HCT116 (cell line): ENCODE measurements around the gene MAGI3. TPM values are rescaled to one million over a fixed set of nuclear protein-coding genes. Genes with fewer than 3 reads are reported as not detected.

Experiments
- ATAC-seq: fragments of 200-7000 bp; cut with Tn5 transposase; 2 replicates; pipeline ENCODE4 v1.9.1; 2020; ENCODE audit warnings: mild to moderate bottlenecking, moderate library complexity
- BruUV-seq: library from RNA; stranded (reverse); fragments of 400-500 nt; replicated peaks from 2 replicates; lab custom pipeline; 2021; lab: Mats Ljungman, UMichigan
- CTCF ChIA-PET: fragments of 300-600 bp; sonication (Branson Sonifier 250); formaldehyde crosslinking; loops from one replicate; lab custom pipeline; 2021; ENCODE audit warnings: antibody characterized with exemption; lab: Charles Lee
- POLR2A ChIA-PET: fragments of 300-600, 350-600 bp; sonication (Branson Sonifier 250); formaldehyde crosslinking; loops from one replicate; lab custom pipeline; 2021; ENCODE audit warnings: antibody characterized with exemption; lab: Charles Lee
- RAD21 ChIA-PET, 2 experiments: fragments of 300-600 bp; sonication (Branson Sonifier 250); formaldehyde crosslinking; loops; one replicate each; lab custom pipeline; 2023; ENCODE audit warnings: low total read pairs in 2 of 2; ENCODE audit not compliant: uncharacterized antibody in 2 of 2, unreplicated experiment in 2 of 2, low non-redundant PET in 1 of 2; lab: Charles Lee
- DNase-seq: peaks from one replicate; pipeline ENCODE4 v3.0.0-alpha.2; 2010; ENCODE audit warnings: low read depth, low spot score
- H2AFZ ChIP-seq: fragments of 200-600 bp; shearing (Covaris generic), sonication (generic); 2 replicates; pipeline ENCODE4 v1.6.1; 2017; ENCODE audit warnings: low read depth, mixed run types, mixed read lengths, antibody characterized with exemption, low read length; ENCODE audit not compliant: poor library complexity, severe bottlenecking
- H3K27ac ChIP-seq: 2 replicates; pipeline ENCODE4 v1.5.1; 2012; ENCODE audit warnings: low read depth, low read length
- H3K27me3 ChIP-seq: fragments of 200-600 bp; sonication (generic); 2 replicates; pipeline ENCODE4 v1.6.1; 2016; ENCODE audit warnings: mixed run types, low read length, mixed read lengths; ENCODE audit not compliant: insufficient read depth
- H3K36me3 ChIP-seq, 2 experiments: fragments of 200-500 bp in 1 of 2; fragments of 200-600 bp in 1 of 2; sonication (Bioruptor generic) in 1 of 2; sonication (generic) in 1 of 2; 2 replicates each; pipeline versions ENCODE4 v1.5.1 to v1.6.1; 2014 to 2016; ENCODE audit warnings: low read length in 2 of 2, inconsistent platforms in 1 of 2, mixed read lengths in 1 of 2, mixed run types in 1 of 2; ENCODE audit not compliant: insufficient read depth in 2 of 2, control insufficient read depth in 1 of 2
- H3K4me1 ChIP-seq, 2 experiments: fragments of 200-600 bp in 1 of 2; sonication (generic) in 1 of 2; 2 replicates each; pipeline versions ENCODE4 v1.5.1 to v1.6.1; 2012 to 2017; ENCODE audit warnings: low read length in 2 of 2, inconsistent platforms in 1 of 2, mild to moderate bottlenecking in 1 of 2, mixed read lengths in 1 of 2, mixed run types in 1 of 2, moderate library complexity in 1 of 2; ENCODE audit not compliant: insufficient read depth in 2 of 2, control insufficient read depth in 1 of 2
- H3K4me2 ChIP-seq: fragments of 200-600 bp; sonication (generic); 2 replicates; pipeline ENCODE4 v1.6.1; 2017; ENCODE audit warnings: mixed run types, low read length, mixed read lengths
- H3K4me3 ChIP-seq, 2 experiments: fragments of 200-600 bp in 1 of 2; sonication (generic) in 1 of 2; replicated peaks in 1 of 2; 2 replicates each; pipeline ENCODE4 v1.5.1; 2011 to 2016; ENCODE audit warnings: low read length in 2 of 2, control low read depth in 1 of 2, low read depth in 1 of 2, mild to moderate bottlenecking in 1 of 2, mixed read lengths in 1 of 2, mixed run types in 1 of 2
- H3K79me2 ChIP-seq: fragments of 200-600 bp; sonication (generic); 2 replicates; pipeline ENCODE4 v1.6.1; 2017; ENCODE audit warnings: mild to moderate bottlenecking, mixed run types, low read length, moderate library complexity, mixed read lengths; ENCODE audit not compliant: insufficient read depth
- H3K9ac ChIP-seq: fragments of 200-600 bp; sonication (generic); 2 replicates; pipeline ENCODE4 v1.6.1; 2016; ENCODE audit warnings: low read length, mixed read lengths
- H3K9me2 ChIP-seq: fragments of 200-600 bp; sonication (generic), shearing (Covaris generic); 2 replicates; pipeline ENCODE4 v1.6.1; 2017; ENCODE audit warnings: mixed run types, mild to moderate bottlenecking, moderate library complexity; ENCODE audit not compliant: insufficient read depth
- H3K9me3 ChIP-seq, 2 experiments: fragments of 200-500 bp in 1 of 2; fragments of 200-600 bp in 1 of 2; sonication (Bioruptor generic) in 1 of 2; sonication (generic) in 1 of 2; 2 replicates each; pipeline ENCODE4 v1.6.1; 2014 to 2017; ENCODE audit warnings: low read length in 2 of 2, mixed read lengths in 2 of 2, inconsistent platforms in 1 of 2, low read depth in 1 of 2, mild to moderate bottlenecking in 1 of 2, mixed run types in 1 of 2, moderate library complexity in 1 of 2; ENCODE audit not compliant: control insufficient read depth in 1 of 2, insufficient read depth in 1 of 2
- H4K20me1 ChIP-seq: fragments of 200-600 bp; sonication (generic), shearing (Covaris generic); 2 replicates; pipeline ENCODE4 v1.6.1; 2017; ENCODE audit warnings: mixed run types, mild to moderate bottlenecking, moderate library complexity; ENCODE audit not compliant: insufficient read depth
- CTCF ChIP-seq, 3 experiments: fragments of 200-600 bp in 1 of 3; sonication (generic) in 1 of 3; IDR thresholded peaks in 2 of 3; conservative IDR thresholded peaks in 1 of 3; 2 replicates each; pipeline ENCODE4 v1.5.1; 2012 to 2017; ENCODE audit warnings: low read depth in 2 of 3, low read length in 2 of 3, antibody characterized with exemption in 1 of 3, borderline replicate concordance in 1 of 3, control low read depth in 1 of 3, mild to moderate bottlenecking in 1 of 3, mixed read lengths in 1 of 3, mixed run types in 1 of 3, moderate library complexity in 1 of 3; ENCODE audit not compliant: insufficient read depth in 1 of 3
- ELF1 ChIP-seq: IDR thresholded peaks from 2 replicates; pipeline ENCODE4 v1.6.1; 2012; ENCODE audit warnings: low read depth, borderline replicate concordance
- EZH2phosphoT487 ChIP-seq: fragments of 200-600 bp; IDR thresholded peaks from 2 replicates; pipeline ENCODE4 v1.6.1; 2018; ENCODE audit warnings: antibody characterized with exemption, borderline replicate concordance
- JUND ChIP-seq: IDR thresholded peaks from 2 replicates; pipeline ENCODE4 v1.6.1; 2012
- POLR2AphosphoS5 ChIP-seq: IDR thresholded peaks from 2 replicates; pipeline ENCODE4 v1.6.1; 2011; ENCODE audit warnings: mild to moderate bottlenecking, low read depth, low read length, moderate library complexity
- SP1 ChIP-seq: IDR thresholded peaks from 2 replicates; pipeline ENCODE4 v1.6.1; 2012; ENCODE audit warnings: low read depth
- ZBTB33 ChIP-seq: IDR thresholded peaks from 2 replicates; pipeline ENCODE4 v1.6.1; 2011; ENCODE audit warnings: mild to moderate bottlenecking, low read length, moderate library complexity; ENCODE audit not compliant: insufficient replicate concordance; ENCODE audit errors: extremely low read depth
- ZNF274 ChIP-seq: fragments of 200-500 bp; sonication (Bioruptor generic); IDR thresholded peaks from 2 replicates; pipeline ENCODE4 v1.6.1; 2014; ENCODE audit warnings: mild to moderate bottlenecking, low read depth, low read length, inconsistent platforms
- intact Hi-C: fragments of 100-400 bp; cut with micrococcal nuclease; formaldehyde crosslinking; loops from 2 replicates; pipeline ENCODE4 v1.10.0; 2022
- total RNA-seq: library from RNA; stranded (reverse); gene quantifications from one replicate; pipeline ENCODE4 v1.2.1, GENCODE V29; 2021; ENCODE audit not compliant: unreplicated experiment

MAGI3 gene
- total RNA-seq, 1 experiment from 2014 or later = 11.8 TPM

GRCh38 chr1:113630340-113631327 is 240.3 kb downstream of the MAGI3 start:
- Histone ChIP-seq H4K20me1 (no peaks in the 10 kb centered on the region), H3K36me3 (no peaks in the 10 kb centered on the region), H3K27ac (no peak overlapping the region), H2AFZ (no peak overlapping the region), H3K4me1 (no peaks in the 10 kb centered on the region), H3K9me2 (no peaks in the 10 kb centered on the region), H3K79me2 (no peaks in the 10 kb centered on the region), H3K4me2 (no peak overlapping the region), H3K27me3 (no peaks in the 10 kb centered on the region), H3K9ac (no peak overlapping the region), H3K4me3 (no peak overlapping the region), H3K9me3 (no peaks in the 10 kb centered on the region)
- intact Hi-C loops = no loop called here
- no TSS peak for BruUV-seq
- ATAC-seq (no peak), DNase-seq (no peak)
- ChIA-PET RAD21 (no interaction called here), CTCF (no interaction called here), POLR2A (no interaction called here)
- TF ChIP-seq EZH2phosphoT487 (no peak), POLR2AphosphoS5 (no peak), SP1 (no peak)

- no peaks in the 10 kb centered on the region for H3K9me3 ChIP-seq
- H3K9me2 ChIP-seq = no peaks in the 10 kb centered on the region
- DNase-seq = no peak
- BruUV-seq = no TSS peak
- ChIA-PET POLR2A (no interaction called here), CTCF (no interaction called here), RAD21 (no interaction called here)
- no peaks in the 10 kb centered on the region for H3K36me3 ChIP-seq
- no peaks in the 10 kb centered on the region for H3K79me2 ChIP-seq
- H3K27me3 ChIP-seq = no peaks in the 10 kb centered on the region
- no peaks in the 10 kb centered on the region for H3K4me1 ChIP-seq
- H3K9ac ChIP-seq = no peak overlapping the region
- no peak for ATAC-seq
- intact Hi-C loops = no loop called here
- H3K27ac ChIP-seq = no peak overlapping the region
- H3K4me2 ChIP-seq = no peak overlapping the region
- H4K20me1 ChIP-seq = no peaks in the 10 kb centered on the region
- H2AFZ ChIP-seq = no peak overlapping the region
- no peak for TF ChIP-seq ZBTB33
- TF ChIP-seq ELF1 = no peak
- no peak for TF ChIP-seq ZNF274
- no peak for TF ChIP-seq CTCF (IDR thresholded peaks at IDR 0.05 in 2 of 3, conservative IDR thresholded peaks at IDR 0.05 in 1 of 3; ENCODE audit: borderline replicate concordance in 1 of 3, insufficient read depth in 1 of 3, low read depth in 2 of 3, low read length in 2 of 3)
- no peak for TF ChIP-seq JUND
- H3K4me3 ChIP-seq = no peak overlapping the region
These were observed 251.1 kb downstream of the MAGI3 start for GRCh38 chr1:113641396-113641795.
